Muscle of arm (tissue), 12 donors: ENCODE measurements around the gene CACNA2D4. TPM values are rescaled to one million over a fixed set of nuclear protein-coding genes. Genes with fewer than 3 reads are reported as not detected.

Experiments
- DNase-seq: peaks from one replicate; pipeline ENCODE4 v3.0.0-alpha.2; 2013
- polyA plus RNA-seq, 12 donors: library from polyadenylated mRNA; unstranded; fragments of 120-200 nt; gene quantifications; one replicate each; pipeline ENCODE4 v1.2.1, GENCODE V29; 2013; ENCODE audit not compliant: insufficient read length in 12 of 12

The CACNA2D4 gene
- polyA plus RNA-seq, 12 donors = 0.97 to 3.8 (median 2.5) TPM; not detected in 2

- DNase-seq = no peak
Observed at GRCh38 chr12:1800401-1801302, 117.8 kb downstream of the CACNA2D4 start.

GRCh38 chr12:1799882-1800400, 118.5 kb downstream of the CACNA2D4 start:
- DNase-seq = no peak

DNA sequence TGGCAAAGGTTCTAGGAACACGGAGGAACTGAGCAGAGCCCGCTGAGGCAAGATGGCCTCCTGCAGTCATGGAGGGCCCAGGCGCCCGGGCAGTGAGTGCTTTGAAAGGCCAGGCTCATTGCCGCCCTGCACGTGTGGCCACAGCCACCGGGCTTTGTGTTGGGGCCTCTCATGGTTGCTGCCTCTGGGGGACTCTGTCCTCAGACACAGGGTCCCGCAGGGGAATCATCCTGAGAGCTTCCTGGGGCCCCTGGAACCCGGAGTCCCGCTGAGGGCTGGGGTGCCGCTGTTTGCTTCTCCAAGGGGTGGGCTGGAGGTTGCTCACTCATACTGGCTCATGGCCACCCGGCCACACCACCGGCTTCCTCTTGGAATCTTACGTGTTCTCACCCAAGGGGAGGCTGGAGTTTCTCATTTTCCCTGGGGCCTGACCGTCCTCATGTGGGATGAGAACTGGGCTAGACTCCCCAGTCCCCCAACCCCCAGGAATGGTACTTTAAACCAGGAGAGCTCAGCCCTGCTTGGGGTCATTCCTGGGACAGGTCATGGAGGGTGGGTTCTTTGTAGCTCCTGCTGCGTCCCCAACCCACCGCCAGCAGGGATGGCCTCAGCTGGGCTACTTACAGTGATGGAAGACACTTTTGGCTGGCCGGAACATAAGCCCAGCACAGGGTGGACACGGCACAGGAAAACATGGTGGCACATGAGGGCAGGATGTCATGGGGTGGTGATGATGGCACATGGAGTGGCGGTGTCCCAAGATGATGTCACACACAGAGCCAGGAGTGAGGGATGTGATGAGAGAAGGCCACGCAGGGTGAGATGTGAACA, 119.2 kb downstream of the CACNA2D4 start:
- DNase-seq = no peak

- DNase-seq = no peak
Observed at GRCh38 chr12:1798641-1799020, 119.8 kb downstream of the CACNA2D4 start.

DNA sequence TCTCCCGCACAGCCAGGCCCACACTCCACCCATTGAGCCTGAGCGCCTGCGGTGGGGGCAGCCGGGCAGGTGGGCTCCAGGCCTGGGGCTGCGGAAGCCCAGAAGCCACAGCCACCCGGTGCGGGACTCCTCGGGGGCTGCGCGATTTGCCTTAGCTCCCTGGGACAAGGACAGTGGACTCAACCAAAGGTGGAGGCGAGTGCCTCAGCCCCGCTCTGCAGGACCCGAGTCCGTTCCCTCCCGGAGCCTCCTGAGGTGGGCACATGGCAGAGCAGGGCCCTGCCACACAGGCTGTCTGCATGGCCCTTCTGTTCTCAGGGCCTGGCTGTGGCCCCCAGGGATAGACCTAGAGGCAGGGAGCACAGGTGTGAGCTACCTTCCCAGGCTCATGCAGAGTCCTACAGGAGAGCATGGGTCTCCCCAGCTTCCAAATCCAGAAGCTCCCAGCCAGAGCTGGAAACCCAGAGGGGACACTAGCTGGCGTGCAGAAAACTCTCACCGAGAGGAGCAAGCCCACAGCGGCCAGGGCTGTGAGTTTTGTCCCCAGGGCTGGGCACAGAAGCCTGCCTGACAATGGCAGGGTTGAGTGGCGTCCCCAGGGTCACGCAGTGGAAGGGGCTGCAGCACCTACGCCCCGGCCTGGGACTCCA, 120.3 kb downstream of the CACNA2D4 start:
- no peak for DNase-seq

- peak; percentile 47 for DNase-seq
Observed at GRCh38 chr12:1797011-1797901, 121.2 kb downstream of the CACNA2D4 start.

DNA sequence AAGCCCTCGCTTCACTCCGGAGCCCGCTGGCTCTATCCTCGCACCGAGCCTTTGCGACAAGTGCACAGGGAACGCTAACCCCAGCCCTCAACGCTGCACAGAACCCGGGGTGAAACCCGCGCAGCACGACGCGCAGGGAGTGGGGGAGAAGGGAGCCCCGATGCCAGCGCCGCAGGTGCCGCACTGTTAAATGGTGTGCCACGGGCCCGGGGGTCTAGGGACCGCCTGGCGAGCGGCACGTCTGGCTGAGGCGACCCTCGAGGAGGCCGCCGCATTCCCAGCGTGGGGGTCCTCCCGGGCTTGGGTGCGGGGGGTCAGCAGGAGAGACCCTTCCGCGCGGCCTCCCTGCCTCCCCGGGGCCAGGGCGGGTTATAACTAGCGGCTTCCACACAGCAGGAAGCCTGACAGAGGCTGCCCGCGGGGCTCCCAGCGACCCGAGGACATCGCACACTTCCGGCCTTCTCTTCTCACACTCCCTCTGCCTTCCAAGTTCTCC, 121.9 kb downstream of the CACNA2D4 start:
- peak; percentile 39 for DNase-seq

GRCh38 chr12:1795785-1796514, 122.5 kb downstream of the CACNA2D4 start:
- peak; percentile 88 for DNase-seq

DNA sequence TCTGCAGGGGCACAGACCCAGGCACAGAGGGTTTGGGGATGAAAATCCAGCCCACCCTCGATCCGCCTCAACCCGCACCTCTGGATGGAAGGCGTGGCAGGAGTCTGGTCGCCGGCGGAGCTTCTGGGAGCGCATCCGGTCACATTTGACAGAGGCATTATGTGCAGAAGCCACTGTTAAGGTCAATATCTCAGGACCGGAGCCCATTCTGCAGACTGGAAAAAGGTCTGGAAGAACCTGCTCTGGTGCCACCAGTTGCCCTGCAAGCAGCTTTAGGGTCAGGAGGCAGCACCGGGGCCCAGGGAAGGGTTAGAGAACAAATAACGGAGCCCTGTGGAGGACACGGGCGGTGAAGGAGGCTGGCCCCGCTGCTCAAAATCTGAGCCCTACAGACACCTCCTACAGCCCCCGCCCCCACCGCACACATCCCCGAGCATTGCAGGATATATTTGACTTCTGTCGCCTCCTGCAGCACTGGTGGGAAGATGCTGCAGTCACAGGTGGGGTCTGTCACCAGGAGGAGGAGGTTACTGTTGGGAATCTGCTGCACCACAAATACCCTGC, 123.1 kb downstream of the CACNA2D4 start:
- DNase-seq = no peak

DNA sequence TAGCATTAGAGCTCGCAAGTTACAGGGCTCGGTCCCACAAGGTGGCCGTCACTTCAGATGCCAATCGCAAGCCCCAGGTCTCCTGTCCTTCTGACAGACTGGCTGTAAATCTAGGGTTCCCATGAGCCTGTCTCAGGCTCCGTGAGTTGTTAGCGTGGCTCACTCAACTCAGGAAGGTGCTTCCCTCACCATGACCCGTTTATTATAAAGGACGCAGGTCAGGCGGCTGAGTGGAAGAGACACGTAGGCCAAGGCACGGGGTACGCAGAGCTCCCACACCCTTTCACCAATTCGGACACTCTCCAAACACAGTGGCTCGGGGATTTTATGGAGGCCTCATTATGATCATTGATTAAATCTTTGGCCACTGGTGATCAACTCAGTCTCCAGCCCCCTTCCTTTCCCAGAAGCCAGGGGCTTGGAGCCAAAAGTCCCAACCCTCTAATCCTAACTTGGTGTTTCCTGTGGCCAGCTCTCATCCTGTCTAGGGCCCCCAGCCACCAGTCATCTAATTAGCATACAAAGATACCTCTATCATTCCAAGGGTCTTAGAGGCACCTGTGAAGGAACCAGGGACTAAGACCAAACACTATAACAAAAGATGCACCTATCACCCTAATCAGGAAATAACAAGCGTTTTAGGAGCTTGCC, 123.9 kb downstream of the CACNA2D4 start:
- DNase-seq = no peak

DNA sequence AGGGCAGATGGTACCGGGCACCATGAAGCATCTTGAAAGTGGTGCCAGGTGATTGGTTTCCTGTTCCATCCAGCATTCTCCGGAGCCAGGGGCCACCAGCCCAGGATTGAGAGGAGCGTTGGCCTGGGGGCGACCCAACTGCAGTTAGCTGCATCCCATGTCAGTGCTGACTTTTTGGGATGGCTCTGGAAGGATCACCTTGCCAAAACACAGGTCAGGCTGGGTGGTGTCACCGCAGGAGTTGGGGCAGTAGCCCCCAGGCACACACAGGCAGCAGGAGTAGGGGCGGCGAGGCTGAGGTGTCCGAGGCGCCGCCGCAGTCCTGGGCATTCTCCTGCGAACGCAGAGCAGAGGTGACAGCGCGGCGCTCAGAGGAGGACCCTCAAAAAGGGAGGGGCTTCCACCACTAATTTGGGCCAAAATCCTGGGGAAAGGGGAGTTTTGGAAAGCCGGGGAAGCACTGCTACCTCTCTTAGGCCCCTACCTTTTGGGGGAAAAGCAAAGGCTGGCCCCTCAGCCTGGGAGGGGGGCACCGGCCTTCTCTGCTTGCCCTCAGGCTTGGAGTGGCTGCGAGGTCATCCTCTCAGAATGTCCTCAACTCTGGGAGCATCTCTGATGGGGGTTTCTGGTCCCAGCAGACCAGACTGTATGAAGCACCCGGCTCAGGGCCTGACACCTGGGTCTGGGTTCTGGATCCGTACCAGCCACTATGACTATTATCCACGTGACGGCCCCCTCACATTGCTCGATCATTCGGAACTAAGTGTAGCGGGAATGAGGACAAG, 124.8 kb downstream of the CACNA2D4 start:
- DNase-seq = no peak

DNA sequence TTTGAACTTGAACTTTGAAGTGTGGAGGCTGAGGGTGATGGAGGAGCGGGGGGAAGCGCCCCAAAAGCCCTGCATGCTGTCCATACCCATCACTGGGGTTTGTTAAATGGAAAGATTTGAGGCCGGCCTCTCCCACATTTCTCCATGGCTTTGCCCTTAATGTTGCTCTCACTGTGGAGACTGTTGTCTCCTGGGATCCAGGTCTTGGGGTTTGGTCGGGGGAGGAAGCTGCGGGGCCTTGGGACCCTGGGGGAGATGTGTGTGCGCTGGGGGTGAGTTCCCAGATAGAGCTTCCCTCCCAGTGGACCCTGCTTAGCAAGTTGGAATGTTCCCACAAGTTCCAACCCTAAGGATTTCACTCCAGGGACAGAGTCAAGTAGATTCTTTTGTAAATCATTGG, 126.0 kb downstream of the CACNA2D4 start:
- no peak for DNase-seq

GRCh38 chr12:1791104-1791841, 127.2 kb downstream of the CACNA2D4 start:
- peak; percentile 63 for DNase-seq

DNA sequence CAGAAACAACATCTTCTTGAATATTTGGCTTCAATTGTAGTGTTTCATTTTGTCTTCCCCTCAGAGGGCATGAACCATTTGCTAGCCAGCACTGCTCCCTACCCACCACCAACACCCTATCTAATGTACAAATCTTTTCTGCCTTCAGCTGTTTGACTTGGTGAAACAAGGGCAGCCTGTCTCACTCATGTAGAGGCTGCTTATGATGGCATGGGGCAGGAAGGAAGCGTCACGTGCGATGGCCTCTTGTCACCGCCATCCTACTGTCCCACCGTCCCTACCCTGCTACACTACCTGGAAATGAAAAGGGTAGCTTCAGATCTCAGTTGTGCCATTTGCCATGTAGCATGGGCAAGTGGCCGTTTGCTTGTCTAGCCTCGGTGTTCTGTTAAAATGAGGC, 128.0 kb downstream of the CACNA2D4 start:
- DNase-seq = no peak

- DNase-seq = no peak
Observed at GRCh38 chr12:1787714-1788113, 130.7 kb downstream of the CACNA2D4 start.

DNA sequence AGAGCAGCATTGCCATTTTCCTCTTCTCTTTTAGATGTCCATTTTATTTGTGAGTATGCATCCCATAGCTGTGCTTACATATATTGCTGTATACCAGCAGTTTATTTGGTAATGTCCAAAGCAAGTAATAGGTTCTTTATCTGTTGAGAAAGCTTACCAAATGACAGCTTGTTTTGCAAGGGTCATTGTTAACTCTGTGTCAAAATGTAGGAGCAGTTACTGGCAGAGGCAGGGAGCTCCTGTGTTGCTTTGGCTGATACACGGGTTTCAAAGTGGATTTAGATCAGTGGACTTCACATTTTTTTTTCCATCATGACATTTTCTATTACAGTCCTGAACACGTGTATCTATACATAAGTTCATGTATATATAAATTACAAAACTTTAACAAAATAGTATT, 136.2 kb downstream of the CACNA2D4 start:
- DNase-seq = no peak

DNA sequence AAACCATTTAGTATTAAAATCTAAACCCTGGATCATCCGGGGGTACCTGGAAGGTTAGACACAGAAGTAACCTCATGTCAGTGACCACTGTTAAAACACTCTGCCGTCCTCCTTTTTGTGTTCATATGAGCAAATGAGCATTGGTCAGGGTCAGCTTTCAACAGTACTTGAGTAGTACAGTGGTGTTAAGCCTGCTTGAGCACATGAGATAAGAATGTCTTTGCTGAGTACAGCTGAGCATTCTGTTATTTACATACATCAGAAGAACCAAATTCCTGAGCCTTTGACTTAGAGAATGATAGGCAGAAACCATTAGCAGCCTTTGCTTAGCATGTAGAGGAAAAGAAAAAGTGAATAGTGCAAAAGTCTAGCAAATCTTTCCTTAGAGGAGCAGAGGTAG, 136.7 kb downstream of the CACNA2D4 start:
- no peak for DNase-seq

DNA sequence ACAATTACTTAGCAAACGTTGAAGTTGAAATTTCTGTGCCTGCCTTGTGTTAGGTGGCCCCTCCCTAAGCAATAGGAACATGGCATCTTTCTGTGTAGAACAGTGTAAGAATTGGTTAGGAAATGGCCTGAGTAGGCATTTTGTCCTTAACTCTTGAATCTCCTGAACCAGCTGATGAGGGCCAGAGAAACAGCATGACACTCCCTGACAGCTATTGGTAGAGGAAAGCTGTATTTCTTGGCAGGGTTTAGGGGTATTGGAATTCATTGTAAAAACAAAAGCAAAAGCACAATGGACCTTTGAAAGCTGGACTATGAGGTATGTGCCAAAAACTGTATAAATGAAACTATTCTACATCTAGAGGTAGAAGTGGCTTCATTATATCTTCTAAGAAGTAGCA, 138.7 kb downstream of the CACNA2D4 start:
- no peak for DNase-seq
